ENCODE results near the gene DAW1. TPM values are rescaled to one million over a fixed set of nuclear protein-coding genes. Genes with fewer than 3 reads are reported as not detected.

The DAW1 gene
- total and polyA plus RNA-seq, 4 donors: not detected

- 45% methylated on average over 11 of the region's 11 CpGs for WGBS
- Histone ChIP-seq H3K4me1 (ENCODE audit: control insufficient read depth in 4 of 4, insufficient read depth in 4 of 4, low read length in 3 of 4) (no peaks in the 10 kb centered on the region), H3K4me3 (ENCODE audit: low read depth in 1 of 3, low read length in 3 of 3) (no peak overlapping the region), H3K36me3 (ENCODE audit: control insufficient read depth in 4 of 4, insufficient read depth in 3 of 4, low read depth in 1 of 4, low read length in 3 of 4) (no peaks in the 10 kb centered on the region), H3K9ac (ENCODE audit: low read depth in 1 of 2, low read length in 2 of 2) (no peak overlapping the region), H3K9me3 (ENCODE audit: control insufficient read depth in 4 of 4, low read length in 3 of 4) (no peaks in the 10 kb centered on the region), H3K27ac (ENCODE audit: low read depth in 1 of 2, low read length in 2 of 2) (no peak overlapping the region), H3K27me3 (ENCODE audit: control insufficient read depth in 4 of 4, insufficient read depth in 4 of 4, low read length in 3 of 4) (no peaks in the 10 kb centered on the region)
- DNase-seq (ENCODE audit: low spot score): no peak
- no peak for TF ChIP-seq EGR1 (IDR thresholded peaks at IDR 0.05; ENCODE audit: low read depth in 2 of 2)
- TF ChIP-seq ATF3 (IDR thresholded peaks at IDR 0.05): no peak
- TF ChIP-seq RXRA (IDR thresholded peaks at IDR 0.05): no peak
- no peak for TF ChIP-seq YY1 (IDR thresholded peaks at IDR 0.05)
- no peak for TF ChIP-seq REST (IDR thresholded peaks at IDR 0.05)
- no peak for TF ChIP-seq MAX (IDR thresholded peaks at IDR 0.05)
These were observed 68.0 kb downstream of the DAW1 start for GRCh38 chr2:227939271-227940027.

- no peak overlapping the region for H3K4me3 ChIP-seq (ENCODE audit: low read depth in 1 of 3, low read length in 3 of 3)
- 60% methylated on average over 2 of the region's 2 CpGs for WGBS
- H3K36me3 ChIP-seq (ENCODE audit: control insufficient read depth in 4 of 4, insufficient read depth in 3 of 4, low read depth in 1 of 4, low read length in 3 of 4): no peaks in the 10 kb centered on the region
- H3K4me1 ChIP-seq (ENCODE audit: control insufficient read depth in 4 of 4, insufficient read depth in 4 of 4, low read length in 3 of 4): no peaks in the 10 kb centered on the region
- DNase-seq (ENCODE audit: low spot score): no peak
- no peak overlapping the region for H3K9ac ChIP-seq (ENCODE audit: low read depth in 1 of 2, low read length in 2 of 2)
- H3K27ac ChIP-seq (ENCODE audit: low read depth in 1 of 2, low read length in 2 of 2): no peak overlapping the region
- TF ChIP-seq MAX (IDR thresholded peaks at IDR 0.05) (no peak), RAD21 (IDR thresholded peaks at IDR 0.05) (no peak), TAF1 (conservative IDR thresholded peaks at IDR 0.05) (no peak), REST (IDR thresholded peaks at IDR 0.05) (no peak), HNF4G (IDR thresholded peaks at IDR 0.05) (no peak), JUND (IDR thresholded peaks at IDR 0.05) (no peak), ZBTB33 (IDR thresholded peaks at IDR 0.05) (no peak), SP1 (IDR thresholded peaks at IDR 0.05) (no peak), CTCF (IDR thresholded peaks at IDR 0.05; ENCODE audit: low read depth, low read length, missing input control) (no peak)
- H3K9me3 ChIP-seq (ENCODE audit: control insufficient read depth in 4 of 4, low read length in 3 of 4): peaks cover 0 to 6% (median 2%) of the 10 kb centered on the region in 4 donors
- no peaks in the 10 kb centered on the region for H3K27me3 ChIP-seq (ENCODE audit: control insufficient read depth in 4 of 4, insufficient read depth in 4 of 4, low read length in 3 of 4)
These were observed 70.6 kb downstream of the DAW1 start for GRCh38 chr2:227942021-227942420.
